Measurements from ENCODE around the gene RASSF6.

GRCh38 chr4:73607375-73608033, 12.7 kb downstream of the RASSF6 start:
- TF ChIP-seq CTCF (conservative IDR thresholded peaks at IDR 0.05; ENCODE audit: low read length) (no peak), EZH2phosphoT487 (IDR thresholded peaks at IDR 0.05; ENCODE audit: borderline replicate concordance) (no peak)

Measured in Loucy (cell line).